Cardiac fibroblast (primary cell): Measurements from ENCODE around the gene UBE2I.

Experiments
- DNase-seq, 2 donors: peaks; one replicate each; pipeline versions ENCODE4 v3.0.0 to v3.0.0-alpha.2; 2010; ENCODE audit warnings: low read depth in 2 of 2
- H3K4me3 ChIP-seq, 2 donors: replicated peaks in 1 of 2; 1 replicate in 1 of 2; 2 replicates in 1 of 2; pipeline ENCODE4 v1.5.1; 2011; ENCODE audit warnings: low read depth in 2 of 2, low read length in 2 of 2, mild to moderate bottlenecking in 2 of 2, moderate library complexity in 1 of 2
- TF ChIP-seq, protein P1 (sequence below): IDR thresholded peaks from one replicate; pipeline ENCODE4 v1.5.1; 2011; ENCODE audit warnings: low read depth, mild to moderate bottlenecking, low read length, inconsistent platforms

The UBE2I gene

GRCh38 chr16:1300664-1301476 is 8.6 kb upstream of the UBE2I start:
- TF ChIP-seq, protein P1, sequence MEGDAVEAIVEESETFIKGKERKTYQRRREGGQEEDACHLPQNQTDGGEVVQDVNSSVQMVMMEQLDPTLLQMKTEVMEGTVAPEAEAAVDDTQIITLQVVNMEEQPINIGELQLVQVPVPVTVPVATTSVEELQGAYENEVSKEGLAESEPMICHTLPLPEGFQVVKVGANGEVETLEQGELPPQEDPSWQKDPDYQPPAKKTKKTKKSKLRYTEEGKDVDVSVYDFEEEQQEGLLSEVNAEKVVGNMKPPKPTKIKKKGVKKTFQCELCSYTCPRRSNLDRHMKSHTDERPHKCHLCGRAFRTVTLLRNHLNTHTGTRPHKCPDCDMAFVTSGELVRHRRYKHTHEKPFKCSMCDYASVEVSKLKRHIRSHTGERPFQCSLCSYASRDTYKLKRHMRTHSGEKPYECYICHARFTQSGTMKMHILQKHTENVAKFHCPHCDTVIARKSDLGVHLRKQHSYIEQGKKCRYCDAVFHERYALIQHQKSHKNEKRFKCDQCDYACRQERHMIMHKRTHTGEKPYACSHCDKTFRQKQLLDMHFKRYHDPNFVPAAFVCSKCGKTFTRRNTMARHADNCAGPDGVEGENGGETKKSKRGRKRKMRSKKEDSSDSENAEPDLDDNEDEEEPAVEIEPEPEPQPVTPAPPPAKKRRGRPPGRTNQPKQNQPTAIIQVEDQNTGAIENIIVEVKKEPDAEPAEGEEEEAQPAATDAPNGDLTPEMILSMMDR: peak; percentile 92
- DNase-seq: peak; percentile 50 to 59
- H3K4me3 ChIP-seq: no peak overlapping the region

- TF ChIP-seq, protein P1: no peak
- DNase-seq: no peak
These were observed 7.9 kb upstream of the UBE2I start for GRCh38 chr16:1301562-1301961.

GRCh38 chr16:1305823-1306222 is 3.6 kb upstream of the UBE2I start:
- H3K4me3 ChIP-seq: no peak overlapping the region
- TF ChIP-seq, protein P1: no peak
- no peak for DNase-seq

More at GRCh38 chr16:1301562-1301961, 7.9 kb upstream of the UBE2I start:
- H3K4me3 ChIP-seq: no peak overlapping the region

DNA sequence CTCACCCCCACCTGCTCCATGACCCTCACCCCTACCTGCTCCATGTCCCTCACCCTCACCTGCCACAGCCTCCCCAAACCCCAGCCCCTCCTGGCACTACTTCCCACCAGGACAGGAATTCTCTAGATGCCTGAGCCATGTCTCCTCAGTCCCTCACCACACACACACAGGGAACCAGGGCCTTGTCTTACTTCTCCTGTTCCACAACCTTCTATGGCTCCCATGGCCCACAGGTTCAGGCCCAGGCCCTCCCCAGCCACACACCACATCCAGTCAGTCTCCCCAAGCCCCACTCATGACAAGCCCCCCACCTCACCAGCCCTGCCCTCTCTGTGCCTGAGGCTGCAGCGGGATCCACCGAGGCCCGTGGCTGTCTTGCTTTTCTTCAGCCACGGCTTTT is 3.1 kb upstream of the UBE2I start:
- DNase-seq: no peak
- TF ChIP-seq, protein P1: no peak
- H3K4me3 ChIP-seq: no peak overlapping the region

DNA sequence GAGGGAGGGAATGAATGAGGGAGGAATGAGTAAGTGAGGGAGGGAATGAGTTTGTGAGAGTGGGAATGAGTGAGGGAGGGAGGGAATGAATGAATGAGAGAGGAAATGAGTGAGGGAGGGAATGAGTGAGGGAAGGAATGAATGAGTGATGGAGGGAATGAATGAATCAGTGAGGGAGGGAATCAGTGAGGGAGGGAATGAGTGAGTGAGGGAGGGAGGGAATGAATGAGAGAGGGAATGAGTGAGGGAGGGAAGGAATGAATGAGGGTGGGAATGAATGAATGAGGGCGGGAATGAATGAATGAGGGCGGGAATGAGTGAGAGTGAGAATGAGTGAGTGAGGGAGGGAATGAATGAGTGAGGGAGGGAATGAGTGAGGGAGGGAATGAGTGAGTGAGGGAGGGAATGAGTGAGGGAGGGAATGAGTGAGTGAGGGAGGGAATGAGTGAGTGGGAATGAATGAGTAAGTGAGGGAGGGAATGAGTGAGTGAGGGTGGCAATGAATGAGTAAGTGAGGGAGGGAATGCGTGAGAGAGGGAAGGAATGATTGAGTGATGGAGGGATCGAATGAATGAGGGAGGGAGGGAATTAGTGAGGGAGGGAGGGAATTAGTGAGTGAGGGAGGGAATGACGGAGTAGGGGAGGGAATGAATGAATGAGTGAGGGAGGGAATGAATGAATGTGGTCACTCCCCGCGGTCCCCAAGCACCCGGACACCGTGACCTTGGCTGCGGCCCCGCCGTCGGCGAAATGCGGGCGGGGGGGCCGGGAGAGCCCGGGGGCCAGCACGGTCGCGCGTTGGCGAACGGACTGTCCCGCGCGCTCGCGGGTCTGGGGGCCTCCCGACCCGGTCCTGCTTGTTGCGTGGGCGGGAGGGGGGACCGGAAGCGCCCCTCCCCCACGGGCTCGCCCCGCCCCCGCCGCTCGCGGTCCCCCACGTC is 1.1 kb upstream of the UBE2I start:
- peak in 1 of 2 donors; percentile 53 for DNase-seq
- peak overlapping the region; percentile 55 to 74 for H3K4me3 ChIP-seq
- TF ChIP-seq, protein P1: no peak

DNA sequence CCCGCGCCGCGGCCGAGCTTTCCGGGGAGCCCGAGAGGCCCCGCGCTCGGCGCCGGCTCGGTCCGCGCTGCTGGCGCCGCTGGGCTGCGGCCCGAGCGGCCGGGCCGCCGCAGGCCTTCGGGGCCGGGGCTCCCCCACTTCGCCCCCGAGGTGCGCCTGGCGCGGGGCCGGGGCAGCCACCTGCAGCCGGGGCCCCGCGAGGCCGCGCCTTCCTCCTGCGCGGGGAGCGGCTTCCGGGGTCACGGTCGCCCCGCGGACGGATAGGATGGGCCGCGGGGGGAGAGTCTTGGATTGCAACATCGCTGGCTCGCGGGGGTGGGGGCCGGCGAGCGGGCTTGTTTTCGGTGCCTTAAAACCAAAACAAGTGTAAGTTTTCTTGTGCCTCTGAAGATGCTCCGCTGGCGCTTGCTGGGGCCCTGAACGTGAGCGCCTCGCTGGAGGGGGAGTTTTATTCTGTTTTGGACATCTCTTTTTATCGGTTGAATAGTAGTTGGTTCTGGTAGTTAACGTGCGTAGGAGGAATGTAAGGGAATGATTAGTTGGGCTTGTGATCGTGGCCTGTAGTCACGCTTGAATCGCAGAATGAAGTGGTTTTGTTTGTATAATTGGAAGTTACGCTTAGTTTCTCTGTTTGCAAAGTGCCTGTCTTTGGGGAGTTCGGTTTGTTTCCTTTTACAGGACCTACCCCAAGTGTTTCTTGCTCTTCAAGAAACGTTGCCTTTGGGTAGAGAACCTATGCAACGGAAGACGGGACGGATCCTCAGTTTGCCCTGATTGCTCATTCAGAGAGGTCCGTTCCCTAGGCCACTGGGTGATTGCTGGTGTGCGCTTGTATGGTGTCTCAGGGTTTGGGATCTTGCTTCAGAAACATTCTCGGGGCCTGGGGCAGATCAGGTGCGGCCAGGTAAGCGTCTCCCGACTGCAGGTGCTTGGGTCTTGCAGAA is 724 bp downstream of the UBE2I start:
- peak; percentile 49 to 58 for DNase-seq
- H3K4me3 ChIP-seq: peak overlapping the region; percentile 74 to 75
- TF ChIP-seq, protein P1: no peak
